SH-SY5Y (cell line): Measurements from ENCODE around the gene PER1.

Experiments used
- GATA2 ChIP-seq: IDR thresholded peaks from 2 replicates; pipeline ENCODE4 v1.6.1; 2011; ENCODE audit warnings: mild to moderate bottlenecking, low read depth, low read length
- GATA3 ChIP-seq: IDR thresholded peaks from 2 replicates; pipeline ENCODE4 v1.6.1; 2011; ENCODE audit warnings: low read depth, mild to moderate bottlenecking, low read length, moderate library complexity

- no peak for TF ChIP-seq GATA2
- no peak for TF ChIP-seq GATA3
These were observed 30.9 kb downstream of the PER1 start for GRCh38 chr17:8121407-8121680.
